SU-DHL-6 (cell line): ENCODE results near the gene NPAS3.

Experiments used
- H2AFZ ChIP-seq: fragments of 200-600 bp; sonication (generic); 2 replicates; pipeline ENCODE4 v1.6.1; 2014; ENCODE audit warnings: low read depth, mild to moderate bottlenecking, moderate library complexity, mixed read lengths, antibody characterized with exemption, low read length; ENCODE audit not compliant: severe bottlenecking
- H3F3A ChIP-seq: fragments of 200-600 bp; shearing (Covaris generic); 2 replicates; pipeline ENCODE4 v1.6.0; 2016; ENCODE audit warnings: antibody characterized with exemption, mild to moderate bottlenecking; ENCODE audit not compliant: insufficient read depth
- H3K27ac ChIP-seq: fragments of 200-600 bp; sonication (generic); 2 replicates; pipeline ENCODE4 v1.5.1; 2016; ENCODE audit warnings: low read depth, mild to moderate bottlenecking, low read length, moderate library complexity, mixed read lengths
- H3K27me3 ChIP-seq: fragments of 200-600 bp; sonication (generic), shearing (Covaris generic); 2 replicates; pipeline ENCODE4 v1.6.0; 2014; ENCODE audit warnings: mild to moderate bottlenecking, low read length
- H3K36me3 ChIP-seq: fragments of 200-600 bp; sonication (generic); 2 replicates; pipeline ENCODE4 v1.6.1; 2014; ENCODE audit warnings: mild to moderate bottlenecking, low read length, mixed read lengths
- H3K4me2 ChIP-seq: fragments of 300-600, 200-600 bp; shearing (Covaris generic), sonication (generic); 2 replicates; pipeline ENCODE4 v1.6.0; 2014; ENCODE audit warnings: low read length, low read depth, mild to moderate bottlenecking; ENCODE audit not compliant: poor library complexity, severe bottlenecking
- H3K4me3 ChIP-seq: fragments of 200-600 bp; sonication (generic); 2 replicates; pipeline ENCODE4 v1.5.1; 2014; ENCODE audit warnings: antibody characterized with exemption, low read length, mild to moderate bottlenecking, mixed read lengths; ENCODE audit not compliant: insufficient read depth, poor library complexity, severe bottlenecking
- H3K79me2 ChIP-seq: fragments of 200-600 bp; sonication (generic); 2 replicates; pipeline ENCODE4 v1.6.1; 2014; ENCODE audit warnings: mild to moderate bottlenecking, low read length, moderate library complexity; ENCODE audit not compliant: insufficient read depth
- H3K9ac ChIP-seq: fragments of 200-600 bp; sonication (generic); 2 replicates; pipeline ENCODE4 v1.7.0; 2014; ENCODE audit warnings: mild to moderate bottlenecking, low read length
- H3K9me2 ChIP-seq: fragments of 200-600 bp; sonication (generic); replicated peaks from 2 replicates; pipeline ENCODE4 v1.6.1; 2014; ENCODE audit warnings: low read length; ENCODE audit not compliant: insufficient read depth
- H3K9me3 ChIP-seq: fragments of 200-600 bp; sonication (generic); 2 replicates; pipeline ENCODE4 v1.6.1; 2014; ENCODE audit warnings: low read length, mixed read lengths; ENCODE audit not compliant: insufficient read depth
- H4K20me1 ChIP-seq: fragments of 200-600 bp; sonication (generic); 2 replicates; pipeline ENCODE4 v1.6.1; 2014; ENCODE audit warnings: low read depth, mild to moderate bottlenecking, antibody characterized with exemption, low read length, moderate library complexity, mixed read lengths
- EZH2phosphoT487 ChIP-seq: fragments of 200-600 bp; sonication (generic), shearing (Covaris generic); conservative IDR thresholded peaks from 2 replicates; pipeline ENCODE4 v1.6.1; 2018; ENCODE audit warnings: mild to moderate bottlenecking, antibody characterized with exemption, low read length, moderate library complexity, mixed read lengths
- TF ChIP-seq, protein P1 (sequence below): fragments of 200-600 bp; sonication (generic); IDR thresholded peaks from one replicate; pipeline ENCODE4 v1.5.1; 2017; ENCODE audit warnings: antibody characterized with exemption, mild to moderate bottlenecking, low read length, moderate library complexity; ENCODE audit not compliant: insufficient read depth, poor library complexity, severe bottlenecking

NPAS3 gene

DNA sequence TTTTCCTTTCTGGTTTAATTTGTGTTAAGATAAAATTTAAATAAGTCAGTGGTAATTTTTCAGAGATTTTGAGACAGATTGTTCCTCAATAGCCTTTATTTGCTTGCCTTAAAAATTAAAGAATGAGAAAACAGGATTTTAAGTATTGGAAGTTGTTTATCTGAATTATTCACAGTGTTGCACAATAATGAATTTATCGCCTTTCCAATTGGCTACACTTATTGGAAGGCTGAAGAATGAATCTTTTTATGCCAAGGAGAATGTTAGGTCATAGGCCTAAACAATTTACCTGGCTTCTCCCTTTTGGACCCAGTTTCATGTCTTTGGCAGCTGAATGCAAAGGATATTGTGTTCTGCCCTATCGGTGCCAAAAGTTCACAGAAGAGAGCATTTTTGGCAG lies 250.2 kb downstream of the NPAS3 start:
- Histone ChIP-seq H3K27me3 (no peaks in the 10 kb centered on the region), H3F3A (no peaks in the 10 kb centered on the region), H3K9ac (no peak overlapping the region), H3K4me3 (no peak overlapping the region), H3K36me3 (no peaks in the 10 kb centered on the region), H3K9me3 (no peaks in the 10 kb centered on the region), H2AFZ (no peak overlapping the region), H3K27ac (no peak overlapping the region), H3K79me2 (no peaks in the 10 kb centered on the region), H3K4me2 (no peak overlapping the region), H3K9me2 (no peaks in the 10 kb centered on the region), H4K20me1 (no peaks in the 10 kb centered on the region)
- TF ChIP-seq, protein P1, sequence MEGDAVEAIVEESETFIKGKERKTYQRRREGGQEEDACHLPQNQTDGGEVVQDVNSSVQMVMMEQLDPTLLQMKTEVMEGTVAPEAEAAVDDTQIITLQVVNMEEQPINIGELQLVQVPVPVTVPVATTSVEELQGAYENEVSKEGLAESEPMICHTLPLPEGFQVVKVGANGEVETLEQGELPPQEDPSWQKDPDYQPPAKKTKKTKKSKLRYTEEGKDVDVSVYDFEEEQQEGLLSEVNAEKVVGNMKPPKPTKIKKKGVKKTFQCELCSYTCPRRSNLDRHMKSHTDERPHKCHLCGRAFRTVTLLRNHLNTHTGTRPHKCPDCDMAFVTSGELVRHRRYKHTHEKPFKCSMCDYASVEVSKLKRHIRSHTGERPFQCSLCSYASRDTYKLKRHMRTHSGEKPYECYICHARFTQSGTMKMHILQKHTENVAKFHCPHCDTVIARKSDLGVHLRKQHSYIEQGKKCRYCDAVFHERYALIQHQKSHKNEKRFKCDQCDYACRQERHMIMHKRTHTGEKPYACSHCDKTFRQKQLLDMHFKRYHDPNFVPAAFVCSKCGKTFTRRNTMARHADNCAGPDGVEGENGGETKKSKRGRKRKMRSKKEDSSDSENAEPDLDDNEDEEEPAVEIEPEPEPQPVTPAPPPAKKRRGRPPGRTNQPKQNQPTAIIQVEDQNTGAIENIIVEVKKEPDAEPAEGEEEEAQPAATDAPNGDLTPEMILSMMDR, result no peak
- TF ChIP-seq EZH2phosphoT487, result no peak

DNA sequence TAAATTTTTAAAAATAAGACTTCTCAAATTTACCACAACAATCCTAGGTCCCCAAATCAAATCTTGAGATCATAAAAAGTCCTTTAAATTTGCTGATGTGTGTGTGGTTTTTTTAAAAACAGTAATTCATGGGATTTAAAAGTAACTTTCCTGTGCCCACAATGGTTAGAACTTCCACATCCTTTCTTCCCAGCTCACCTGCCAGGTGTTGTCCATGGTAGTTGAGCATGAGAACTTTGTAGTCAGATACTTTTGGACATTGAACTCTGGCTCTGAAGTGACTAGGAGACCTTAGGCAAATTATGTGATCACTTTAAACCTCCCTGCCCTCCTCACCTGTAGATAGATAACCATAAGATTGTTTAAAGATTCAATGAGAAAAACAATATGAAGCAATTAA lies 253.2 kb downstream of the NPAS3 start:
- TF ChIP-seq EZH2phosphoT487, result no peak
- TF ChIP-seq, protein P1, result no peak
- H3K4me2 ChIP-seq, result no peak overlapping the region
- H3K27me3 ChIP-seq, result no peaks in the 10 kb centered on the region
- H4K20me1 ChIP-seq, result no peaks in the 10 kb centered on the region
- H3K9me3 ChIP-seq, result no peaks in the 10 kb centered on the region
- H3K36me3 ChIP-seq, result no peaks in the 10 kb centered on the region
- H2AFZ ChIP-seq, result no peak overlapping the region
- no peaks in the 10 kb centered on the region for H3K9me2 ChIP-seq
- no peaks in the 10 kb centered on the region for H3K79me2 ChIP-seq
- no peak overlapping the region for H3K4me3 ChIP-seq
- H3K27ac ChIP-seq, result no peak overlapping the region
- H3K9ac ChIP-seq, result no peak overlapping the region
- no peaks in the 10 kb centered on the region for H3F3A ChIP-seq

DNA sequence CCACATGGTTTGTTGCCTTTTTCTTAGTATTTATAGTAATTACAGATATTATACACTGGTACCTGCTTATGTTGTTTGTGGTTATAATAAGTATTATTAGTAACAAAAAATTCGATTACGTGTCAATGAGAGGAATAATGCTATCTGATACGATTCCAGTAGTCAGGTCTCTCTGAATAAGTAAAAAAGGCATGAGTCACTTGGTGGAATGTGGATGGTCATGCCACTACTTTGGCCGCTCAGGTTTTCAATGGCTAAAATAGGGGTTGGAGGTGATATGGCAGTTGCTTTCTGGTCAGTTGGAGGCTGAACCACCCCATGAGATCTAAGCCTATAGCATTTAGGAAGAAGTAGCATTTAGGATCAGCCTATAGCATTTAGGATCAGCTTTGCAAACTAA lies 255.9 kb downstream of the NPAS3 start:
- H3K9me3 ChIP-seq, result no peaks in the 10 kb centered on the region
- no peaks in the 10 kb centered on the region for H3K79me2 ChIP-seq
- H3K36me3 ChIP-seq, result no peaks in the 10 kb centered on the region
- no peak overlapping the region for H2AFZ ChIP-seq
- no peak overlapping the region for H3K4me2 ChIP-seq
- no peaks in the 10 kb centered on the region for H3K9me2 ChIP-seq
- H3K27ac ChIP-seq, result no peak overlapping the region
- no peaks in the 10 kb centered on the region for H4K20me1 ChIP-seq
- TF ChIP-seq, protein P1, result no peak
- TF ChIP-seq EZH2phosphoT487, result no peak
- no peak overlapping the region for H3K4me3 ChIP-seq
- H3F3A ChIP-seq, result no peaks in the 10 kb centered on the region
- no peak overlapping the region for H3K9ac ChIP-seq
- no peaks in the 10 kb centered on the region for H3K27me3 ChIP-seq
